Measurements from ENCODE around the gene DNHD1.

DNA sequence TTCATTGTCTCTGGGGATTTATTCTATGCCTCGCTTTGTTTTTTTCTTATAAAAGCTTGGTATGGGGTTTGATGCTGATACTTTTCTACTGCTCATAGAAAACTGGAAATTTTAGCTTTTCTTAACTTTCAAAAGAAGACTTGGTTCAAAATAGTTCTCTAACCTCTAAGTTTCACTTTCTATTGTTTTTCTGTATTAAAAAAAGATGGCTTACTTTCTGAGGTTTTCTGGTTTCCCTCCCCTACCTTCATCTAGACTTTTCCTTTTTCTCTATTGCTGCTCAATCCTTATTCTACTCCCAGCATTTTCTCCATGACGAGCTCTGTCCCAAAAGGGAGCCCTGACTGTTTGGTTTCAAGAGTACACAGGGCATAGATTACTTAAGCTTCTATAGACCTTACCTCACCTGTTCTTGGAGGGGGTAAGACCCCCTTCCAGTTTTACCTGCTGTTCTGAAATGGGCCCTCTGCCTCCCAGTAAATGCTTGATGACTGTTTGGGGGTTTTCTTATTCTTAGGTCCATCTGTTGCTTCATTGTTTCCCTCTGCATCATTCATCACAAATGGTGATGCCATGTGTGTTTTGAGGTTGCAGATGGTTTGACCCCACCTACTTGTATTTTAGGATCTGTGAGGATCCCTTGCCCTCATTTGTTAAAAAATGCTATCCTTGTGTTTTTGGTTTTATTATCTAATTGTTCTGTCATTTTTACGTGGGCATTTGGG is 29.5 kb downstream of the DNHD1 start:
- TF ChIP-seq, protein P1, sequence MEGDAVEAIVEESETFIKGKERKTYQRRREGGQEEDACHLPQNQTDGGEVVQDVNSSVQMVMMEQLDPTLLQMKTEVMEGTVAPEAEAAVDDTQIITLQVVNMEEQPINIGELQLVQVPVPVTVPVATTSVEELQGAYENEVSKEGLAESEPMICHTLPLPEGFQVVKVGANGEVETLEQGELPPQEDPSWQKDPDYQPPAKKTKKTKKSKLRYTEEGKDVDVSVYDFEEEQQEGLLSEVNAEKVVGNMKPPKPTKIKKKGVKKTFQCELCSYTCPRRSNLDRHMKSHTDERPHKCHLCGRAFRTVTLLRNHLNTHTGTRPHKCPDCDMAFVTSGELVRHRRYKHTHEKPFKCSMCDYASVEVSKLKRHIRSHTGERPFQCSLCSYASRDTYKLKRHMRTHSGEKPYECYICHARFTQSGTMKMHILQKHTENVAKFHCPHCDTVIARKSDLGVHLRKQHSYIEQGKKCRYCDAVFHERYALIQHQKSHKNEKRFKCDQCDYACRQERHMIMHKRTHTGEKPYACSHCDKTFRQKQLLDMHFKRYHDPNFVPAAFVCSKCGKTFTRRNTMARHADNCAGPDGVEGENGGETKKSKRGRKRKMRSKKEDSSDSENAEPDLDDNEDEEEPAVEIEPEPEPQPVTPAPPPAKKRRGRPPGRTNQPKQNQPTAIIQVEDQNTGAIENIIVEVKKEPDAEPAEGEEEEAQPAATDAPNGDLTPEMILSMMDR (conservative IDR thresholded peaks at IDR 0.05), result no peak
- no peak for TF ChIP-seq ZFX (IDR thresholded peaks at IDR 0.05)
